Cardiac fibroblast (primary cell): ENCODE data around the gene AFG3L2.

Experiments
- DNase-seq, 2 donors: peaks; one replicate each; pipeline versions ENCODE4 v3.0.0 to v3.0.0-alpha.2; 2010; ENCODE audit warnings: low read depth in 2 of 2
- H3K4me3 ChIP-seq, 2 donors: replicated peaks in 1 of 2; 1 replicate in 1 of 2; 2 replicates in 1 of 2; pipeline ENCODE4 v1.5.1; 2011; ENCODE audit warnings: low read depth in 2 of 2, low read length in 2 of 2, mild to moderate bottlenecking in 2 of 2, moderate library complexity in 1 of 2
- CTCF ChIP-seq: IDR thresholded peaks from one replicate; pipeline ENCODE4 v1.5.1; 2011; ENCODE audit warnings: low read depth, mild to moderate bottlenecking, low read length, inconsistent platforms

Gene AFG3L2

DNA sequence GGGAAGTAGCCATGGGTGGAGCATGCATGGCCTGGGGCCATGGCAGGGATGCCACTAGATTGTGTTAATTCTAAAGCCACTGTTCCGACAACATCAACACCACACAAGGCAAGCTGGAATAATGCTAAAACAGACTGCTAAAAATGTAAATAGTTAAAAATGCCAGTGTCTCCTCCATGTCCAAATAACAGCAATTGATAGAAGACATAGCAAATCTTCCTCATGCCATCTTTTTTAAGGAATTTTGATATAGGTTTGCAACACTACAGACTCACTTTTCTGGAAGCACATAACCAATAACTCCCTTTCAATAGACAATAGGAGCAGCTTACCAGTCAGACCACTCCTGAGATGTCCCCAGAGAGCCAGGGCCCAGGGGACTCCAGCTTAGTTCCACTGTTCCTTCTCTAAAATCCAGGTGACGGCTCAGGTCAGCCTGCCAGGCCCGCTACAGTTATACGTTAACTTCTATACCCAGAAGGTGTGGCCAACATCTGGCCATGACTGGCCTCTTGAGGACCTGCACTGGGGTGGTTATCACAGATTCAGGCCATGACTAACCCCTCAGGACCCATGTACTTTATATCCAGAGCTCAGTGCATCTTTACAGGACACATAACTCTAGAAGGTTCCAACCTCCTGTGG, 48.7 kb downstream of the AFG3L2 start:
- TF ChIP-seq CTCF, result no peak
- H3K4me3 ChIP-seq, result no peak overlapping the region
- DNase-seq, result no peak

GRCh38 chr18:12327510-12328178, 49.4 kb downstream of the AFG3L2 start:
- DNase-seq, result peak; percentile 85 to 92
- TF ChIP-seq CTCF, result peak; percentile 97
- H3K4me3 ChIP-seq, result no peak overlapping the region

DNA sequence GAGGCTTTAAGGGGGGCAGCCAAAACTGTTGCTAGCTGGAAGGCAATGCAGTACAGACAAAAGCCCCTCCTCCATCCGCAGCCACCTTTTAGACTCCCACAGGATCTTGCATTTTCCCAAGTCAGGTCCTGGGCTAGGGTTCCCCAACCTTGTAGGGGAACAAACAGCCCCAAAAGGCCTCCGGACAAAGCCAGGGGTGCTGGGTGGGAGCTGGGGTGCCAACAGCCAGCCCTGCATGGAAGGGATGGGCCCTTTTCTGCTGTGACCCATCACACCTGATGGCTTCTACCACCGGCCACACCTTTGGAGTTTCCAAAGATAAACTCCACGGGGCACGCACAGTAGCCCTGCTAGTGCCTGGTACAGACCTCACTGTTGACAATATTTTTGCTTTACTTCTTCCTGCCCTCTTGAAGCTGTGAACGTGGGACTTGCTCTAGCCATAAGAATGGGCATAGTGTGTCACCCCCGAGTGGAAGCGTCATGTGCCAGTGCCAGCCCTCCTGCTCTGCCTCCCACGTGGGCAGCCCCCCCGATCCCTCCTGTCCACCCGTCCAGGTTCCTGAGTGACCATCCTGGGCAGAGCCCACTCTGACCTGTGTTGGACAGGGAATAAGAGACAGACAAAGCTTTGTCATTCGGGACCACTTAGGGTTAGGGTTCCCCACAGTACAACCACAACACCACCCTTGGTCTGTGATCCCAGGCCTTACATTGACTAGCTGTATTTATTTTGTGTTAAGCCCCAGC, 50.1 kb downstream of the AFG3L2 start:
- TF ChIP-seq CTCF, result no peak
- DNase-seq, result no peak
- no peak overlapping the region for H3K4me3 ChIP-seq

DNA sequence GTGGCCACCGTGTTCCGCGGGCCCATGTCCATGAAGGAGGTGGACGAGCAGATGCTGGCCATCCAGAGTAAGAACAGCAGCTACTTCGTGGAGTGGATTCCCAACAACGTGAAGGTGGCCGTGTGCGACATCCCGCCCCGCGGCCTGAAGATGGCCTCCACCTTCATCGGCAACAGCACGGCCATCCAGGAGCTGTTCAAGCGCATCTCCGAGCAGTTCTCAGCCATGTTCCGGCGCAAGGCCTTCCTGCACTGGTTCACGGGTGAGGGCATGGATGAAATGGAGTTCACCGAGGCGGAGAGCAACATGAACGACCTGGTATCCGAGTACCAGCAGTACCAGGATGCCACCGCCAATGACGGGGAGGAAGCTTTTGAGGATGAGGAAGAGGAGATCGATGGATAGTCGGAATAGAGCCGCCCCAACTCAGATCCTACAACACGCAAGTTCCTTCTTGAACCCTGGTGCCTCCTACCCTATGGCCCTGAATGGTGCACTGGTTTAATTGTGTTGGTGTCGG, 51.2 kb downstream of the AFG3L2 start:
- DNase-seq, result no peak
- no peak overlapping the region for H3K4me3 ChIP-seq
- no peak for TF ChIP-seq CTCF

- no peak overlapping the region for H3K4me3 ChIP-seq
- no peak for TF ChIP-seq CTCF
- no peak for DNase-seq
Observed at GRCh38 chr18:12324991-12325725, 51.9 kb downstream of the AFG3L2 start.

DNA sequence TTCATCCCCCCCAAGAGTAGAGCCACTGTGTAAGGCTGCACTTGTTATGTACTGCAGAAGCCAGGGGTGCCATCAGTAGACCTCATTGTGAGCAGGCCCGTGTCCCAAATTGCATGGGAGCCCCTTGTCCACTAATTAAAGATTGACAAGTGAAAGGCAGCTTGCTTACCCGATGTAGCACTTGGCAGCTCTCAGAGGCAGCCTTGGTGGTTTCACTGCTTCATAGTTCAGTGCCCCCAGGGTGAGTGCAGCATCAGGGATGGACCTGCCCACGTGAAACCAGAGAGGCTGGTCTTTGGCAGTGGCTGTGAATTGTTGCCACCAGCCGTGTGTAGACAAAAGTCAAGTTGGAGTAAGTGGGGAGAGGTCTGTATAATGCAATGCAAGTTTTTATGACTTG, 55.7 kb downstream of the AFG3L2 start:
- H3K4me3 ChIP-seq, result no peak overlapping the region
- DNase-seq, result no peak
- TF ChIP-seq CTCF, result no peak
